NOMO-1 (cell line): ENCODE measurements around the gene VAMP1.
"Not testable (repeated sequence)": the region's sequence is repeated elsewhere in the genome, so short reads cannot be mapped to it uniquely, and the experiment has no call there.

Experiments used
- DNase-seq, 2 experiments: peaks; one replicate each; lab custom pipeline; 2025; ENCODE audit not compliant: unreplicated experiment in 2 of 2; lab: John Stamatoyannopoulos, UW

Gene VAMP1

GRCh38 chr12:6427796-6428195 lies 42.7 kb downstream of the VAMP1 start:
- not testable (repeated sequence) for DNase-seq

- DNase-seq = no peak
Measured at GRCh38 chr12:6426882-6427671, 43.4 kb downstream of the VAMP1 start.

- no peak for DNase-seq
Measured at GRCh38 chr12:6425590-6426531, 44.6 kb downstream of the VAMP1 start.

GRCh38 chr12:6424866-6425265 lies 45.6 kb downstream of the VAMP1 start:
- no peak for DNase-seq

- DNase-seq = no peak
Measured at GRCh38 chr12:6424008-6424347, 46.5 kb downstream of the VAMP1 start.

- peak; percentile 83 to 89 for DNase-seq
Measured at GRCh38 chr12:6423267-6424007, 47.0 kb downstream of the VAMP1 start.

- DNase-seq = no peak
Measured at GRCh38 chr12:6420364-6420763, 50.1 kb downstream of the VAMP1 start.

- no peak for DNase-seq
Measured at GRCh38 chr12:6418796-6419195, 51.7 kb downstream of the VAMP1 start.

GRCh38 chr12:6416596-6416995 lies 53.9 kb downstream of the VAMP1 start:
- DNase-seq = peak; percentile 92 to 96
